WTC11 (cell line): ENCODE data around the gene ABR. TPM values are rescaled to one million over a fixed set of nuclear protein-coding genes. Genes with fewer than 3 reads are reported as not detected.

ENCODE experiments used
- ATAC-seq: fragments of 200-7000 bp; cut with Tn5 transposase; 2 replicates; pipeline ENCODE4 v1.10.0; 2021; ENCODE audit warnings: mild to moderate bottlenecking, moderate library complexity
- CTCF ChIA-PET: fragments of 300-600 bp; sonication (Branson Sonifier 250); formaldehyde crosslinking; loops from one replicate; lab custom pipeline; 2021; ENCODE audit warnings: antibody characterized with exemption; lab: Charles Lee
- POLR2A ChIA-PET: fragments of 350-600 bp; sonication (Branson Sonifier 250); formaldehyde crosslinking; loops from one replicate; lab custom pipeline; 2021; ENCODE audit warnings: antibody characterized with exemption; lab: Charles Lee
- DNase-seq: peaks from one replicate; pipeline ENCODE4 v3.0.0; 2021; ENCODE audit warnings: low spot score
- H3K27ac Mint-ChIP-seq: 2 replicates; pipeline ENCODE4 v1.8.0; 2021; ENCODE audit warnings: mixed read lengths
- H3K27me3 Mint-ChIP-seq: 2 replicates; pipeline ENCODE4 v1.8.0; 2021; ENCODE audit warnings: low read depth, mild to moderate bottlenecking, moderate library complexity, mixed read lengths
- H3K36me3 Mint-ChIP-seq: 2 replicates; pipeline ENCODE4 v1.8.0; 2021; ENCODE audit warnings: mixed read lengths
- H3K4me1 Mint-ChIP-seq: 2 replicates; pipeline ENCODE4 v1.8.0; 2022; ENCODE audit warnings: mixed read lengths
- H3K4me3 Mint-ChIP-seq: 2 replicates; pipeline ENCODE4 v1.8.0; 2021; ENCODE audit warnings: mild to moderate bottlenecking, moderate library complexity, mixed read lengths
- H3K9me3 Mint-ChIP-seq: 2 replicates; pipeline ENCODE4 v1.8.0; 2021; ENCODE audit warnings: mixed read lengths
- CDX4 ChIP-seq: fragments of 250-450 bp; sonication (Bioruptor Pico); IDR thresholded peaks from 2 replicates; pipeline ENCODE4 v1.9.0; 2021; ENCODE audit warnings: moderate library complexity, mild to moderate bottlenecking, inconsistent platforms, borderline replicate concordance
- CREM ChIP-seq: sonication (generic); formaldehyde crosslinking; IDR thresholded peaks from 2 replicates; pipeline ENCODE4 v1.8.1; 2022; ENCODE audit warnings: mild to moderate bottlenecking, missing genetic modification reagents, moderate library complexity
- ESRRA ChIP-seq: sonication (generic); formaldehyde crosslinking; IDR thresholded peaks from 2 replicates; pipeline ENCODE4 v1.8.1; 2022; ENCODE audit warnings: mild to moderate bottlenecking, missing genetic modification reagents, borderline replicate concordance
- FOXP1 ChIP-seq: sonication (generic); formaldehyde crosslinking; IDR thresholded peaks from 2 replicates; pipeline ENCODE4 v1.8.0; 2022; ENCODE audit warnings: missing genetic modification reagents, mild to moderate bottlenecking, moderate library complexity, borderline replicate concordance
- GABPB1 ChIP-seq: sonication (generic); formaldehyde crosslinking; IDR thresholded peaks from 2 replicates; pipeline ENCODE4 v1.8.1; 2023; ENCODE audit warnings: mild to moderate bottlenecking, missing genetic modification reagents
- JUN ChIP-seq: sonication (generic); formaldehyde crosslinking; IDR thresholded peaks from 2 replicates; pipeline ENCODE4 v1.8.0; 2023; ENCODE audit warnings: mild to moderate bottlenecking, missing genetic modification reagents
- MAX ChIP-seq: sonication (generic); formaldehyde crosslinking; IDR thresholded peaks from 2 replicates; pipeline ENCODE4 v1.8.0; 2022; ENCODE audit warnings: mild to moderate bottlenecking, missing genetic modification reagents
- MXD4 ChIP-seq: fragments of 250-450 bp; sonication (Bioruptor Pico); IDR thresholded peaks from 2 replicates; pipeline ENCODE4 v1.8.0; 2021; ENCODE audit warnings: mild to moderate bottlenecking, moderate library complexity, borderline replicate concordance
- MYBL2 ChIP-seq: sonication (generic); formaldehyde crosslinking; IDR thresholded peaks from 2 replicates; pipeline ENCODE4 v1.8.1; 2023; ENCODE audit warnings: mild to moderate bottlenecking, moderate library complexity, missing genetic modification reagents
- NFATC4 ChIP-seq: fragments of 250-450 bp; sonication (Bioruptor Pico); IDR thresholded peaks from 2 replicates; pipeline ENCODE4 v1.9.0; 2021; ENCODE audit warnings: mild to moderate bottlenecking
- NFYB ChIP-seq: sonication (generic); formaldehyde crosslinking; conservative IDR thresholded peaks from 2 replicates; pipeline ENCODE4 v1.8.0; 2022; ENCODE audit warnings: low read depth, missing genetic modification reagents
- SMAD3 ChIP-seq: sonication (generic); formaldehyde crosslinking; IDR thresholded peaks from 2 replicates; pipeline ENCODE4 v1.8.0; 2022; ENCODE audit warnings: missing genetic modification reagents, mild to moderate bottlenecking, borderline replicate concordance
- SMAD4 ChIP-seq: sonication (generic); formaldehyde crosslinking; IDR thresholded peaks from 2 replicates; pipeline ENCODE4 v1.8.0; 2022; ENCODE audit warnings: mild to moderate bottlenecking, missing genetic modification reagents
- TEAD1 ChIP-seq: sonication (generic); formaldehyde crosslinking; IDR thresholded peaks from 2 replicates; pipeline ENCODE4 v1.8.0; 2022; ENCODE audit warnings: mild to moderate bottlenecking, missing genetic modification reagents
- TP53 ChIP-seq: sonication (generic); formaldehyde crosslinking; IDR thresholded peaks from 2 replicates; pipeline ENCODE4 v1.8.1; 2023; ENCODE audit warnings: mild to moderate bottlenecking, missing genetic modification reagents
- ZNF232 ChIP-seq: sonication (generic); formaldehyde crosslinking; IDR thresholded peaks from 2 replicates; pipeline ENCODE4 v1.8.0; 2022; ENCODE audit warnings: mild to moderate bottlenecking, missing genetic modification reagents
- ZNF281 ChIP-seq: sonication (generic); formaldehyde crosslinking; IDR thresholded peaks from 2 replicates; pipeline ENCODE4 v1.8.0; 2023; ENCODE audit warnings: mild to moderate bottlenecking, missing genetic modification reagents
- total RNA-seq: library from RNA; stranded (reverse); gene quantifications from 3 replicates; pipeline ENCODE4 v1.2.3, GENCODE V29; 2021
- TF ChIP-seq, protein P1 (sequence below): sonication (generic); formaldehyde crosslinking; IDR thresholded peaks from 2 replicates; pipeline ENCODE4 v1.8.0; 2023; ENCODE audit warnings: missing genetic modification reagents, mild to moderate bottlenecking, borderline replicate concordance
- TF ChIP-seq, protein P2 (sequence below): fragments of 250-450 bp; sonication (Bioruptor Pico); IDR thresholded peaks from 2 replicates; pipeline ENCODE4 v2.1.2; 2022; ENCODE audit warnings: mild to moderate bottlenecking, moderate library complexity
- TF ChIP-seq, protein P3 (sequence below): sonication (generic); formaldehyde crosslinking; IDR thresholded peaks from 2 replicates; pipeline ENCODE4 v1.8.1; 2022; ENCODE audit warnings: mild to moderate bottlenecking, missing genetic modification reagents, moderate library complexity, borderline replicate concordance

The ABR gene
- total RNA-seq, 1 experiment from 2014 or later = 38.0 TPM

GRCh38 chr17:1072551-1072961 is 107.2 kb downstream of the ABR start (continued):
- no peak for TF ChIP-seq ZNF281 (CRISPR knock-in tag)
- no peak for TF ChIP-seq MAX (CRISPR knock-in tag)
- TF ChIP-seq, protein P1, sequence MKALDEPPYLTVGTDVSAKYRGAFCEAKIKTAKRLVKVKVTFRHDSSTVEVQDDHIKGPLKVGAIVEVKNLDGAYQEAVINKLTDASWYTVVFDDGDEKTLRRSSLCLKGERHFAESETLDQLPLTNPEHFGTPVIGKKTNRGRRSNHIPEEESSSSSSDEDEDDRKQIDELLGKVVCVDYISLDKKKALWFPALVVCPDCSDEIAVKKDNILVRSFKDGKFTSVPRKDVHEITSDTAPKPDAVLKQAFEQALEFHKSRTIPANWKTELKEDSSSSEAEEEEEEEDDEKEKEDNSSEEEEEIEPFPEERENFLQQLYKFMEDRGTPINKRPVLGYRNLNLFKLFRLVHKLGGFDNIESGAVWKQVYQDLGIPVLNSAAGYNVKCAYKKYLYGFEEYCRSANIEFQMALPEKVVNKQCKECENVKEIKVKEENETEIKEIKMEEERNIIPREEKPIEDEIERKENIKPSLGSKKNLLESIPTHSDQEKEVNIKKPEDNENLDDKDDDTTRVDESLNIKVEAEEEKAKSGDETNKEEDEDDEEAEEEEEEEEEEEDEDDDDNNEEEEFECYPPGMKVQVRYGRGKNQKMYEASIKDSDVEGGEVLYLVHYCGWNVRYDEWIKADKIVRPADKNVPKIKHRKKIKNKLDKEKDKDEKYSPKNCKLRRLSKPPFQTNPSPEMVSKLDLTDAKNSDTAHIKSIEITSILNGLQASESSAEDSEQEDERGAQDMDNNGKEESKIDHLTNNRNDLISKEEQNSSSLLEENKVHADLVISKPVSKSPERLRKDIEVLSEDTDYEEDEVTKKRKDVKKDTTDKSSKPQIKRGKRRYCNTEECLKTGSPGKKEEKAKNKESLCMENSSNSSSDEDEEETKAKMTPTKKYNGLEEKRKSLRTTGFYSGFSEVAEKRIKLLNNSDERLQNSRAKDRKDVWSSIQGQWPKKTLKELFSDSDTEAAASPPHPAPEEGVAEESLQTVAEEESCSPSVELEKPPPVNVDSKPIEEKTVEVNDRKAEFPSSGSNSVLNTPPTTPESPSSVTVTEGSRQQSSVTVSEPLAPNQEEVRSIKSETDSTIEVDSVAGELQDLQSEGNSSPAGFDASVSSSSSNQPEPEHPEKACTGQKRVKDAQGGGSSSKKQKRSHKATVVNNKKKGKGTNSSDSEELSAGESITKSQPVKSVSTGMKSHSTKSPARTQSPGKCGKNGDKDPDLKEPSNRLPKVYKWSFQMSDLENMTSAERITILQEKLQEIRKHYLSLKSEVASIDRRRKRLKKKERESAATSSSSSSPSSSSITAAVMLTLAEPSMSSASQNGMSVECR (CRISPR knock-in tag) = no peak
- no peak for TF ChIP-seq SMAD3 (CRISPR knock-in tag)

DNA sequence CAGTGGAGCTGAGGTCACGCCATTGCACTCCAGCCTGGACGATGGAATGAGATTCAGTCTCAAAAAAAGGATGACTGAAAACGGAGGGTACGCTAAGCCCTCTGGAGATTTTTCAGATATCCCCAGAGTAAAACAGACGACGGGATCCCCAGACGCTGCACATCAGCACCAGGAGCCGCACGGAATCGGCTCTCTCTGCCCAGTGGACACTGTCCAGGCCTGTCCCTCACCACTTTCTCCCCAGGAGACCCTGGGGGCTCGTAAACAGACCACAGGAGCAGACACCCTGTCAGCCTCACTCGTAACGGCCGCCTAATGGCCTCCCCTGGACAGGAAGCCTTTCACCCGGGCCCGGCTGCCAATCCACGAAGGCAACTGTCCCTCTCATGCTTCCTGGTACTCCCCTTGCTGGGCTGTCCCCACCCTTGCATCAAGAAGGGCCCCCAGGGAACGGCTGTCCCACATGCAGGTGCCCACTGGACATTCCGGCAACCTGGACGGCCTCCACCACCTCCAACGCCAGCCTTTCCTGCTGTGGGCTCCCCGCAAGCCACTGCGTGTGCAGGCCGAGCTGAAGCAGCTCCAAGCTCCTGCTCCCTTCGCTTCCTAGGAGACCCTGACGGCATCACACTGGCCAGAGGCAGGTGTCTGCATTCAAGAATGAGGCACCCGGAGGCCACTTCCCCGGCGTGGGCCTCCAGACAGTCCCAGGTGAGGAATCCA is 108.5 kb downstream of the ABR start:
- Mint-ChIP-seq H3K9me3 (peaks cover 6% of the 10 kb centered on the region), H3K36me3 (peaks cover 19% of the 10 kb centered on the region), H3K27ac (no peak overlapping the region), H3K27me3 (no peaks in the 10 kb centered on the region), H3K4me3 (no peak overlapping the region), H3K4me1 (no peaks in the 10 kb centered on the region)
- CTCF ChIA-PET = no interaction called here
- POLR2A ChIA-PET = no interaction called here
- ATAC-seq = no peak
- DNase-seq = no peak
- TF ChIP-seq, protein P2, sequence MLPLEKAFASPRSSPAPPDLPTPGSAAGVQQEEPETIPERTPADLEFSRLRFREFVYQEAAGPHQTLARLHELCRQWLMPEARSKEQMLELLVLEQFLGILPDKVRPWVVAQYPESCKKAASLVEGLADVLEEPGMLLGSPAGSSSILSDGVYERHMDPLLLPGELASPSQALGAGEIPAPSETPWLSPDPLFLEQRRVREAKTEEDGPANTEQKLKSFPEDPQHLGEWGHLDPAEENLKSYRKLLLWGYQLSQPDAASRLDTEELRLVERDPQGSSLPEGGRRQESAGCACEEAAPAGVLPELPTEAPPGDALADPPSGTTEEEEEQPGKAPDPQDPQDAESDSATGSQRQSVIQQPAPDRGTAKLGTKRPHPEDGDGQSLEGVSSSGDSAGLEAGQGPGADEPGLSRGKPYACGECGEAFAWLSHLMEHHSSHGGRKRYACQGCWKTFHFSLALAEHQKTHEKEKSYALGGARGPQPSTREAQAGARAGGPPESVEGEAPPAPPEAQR (CRISPR knock-in tag) = no peak
- TF ChIP-seq TP53 (CRISPR knock-in tag) = no peak
- no peak for TF ChIP-seq NFYB (CRISPR knock-in tag)
- no peak for TF ChIP-seq NFATC4
- no peak for TF ChIP-seq ZNF232 (CRISPR knock-in tag)
- no peak for TF ChIP-seq GABPB1 (CRISPR knock-in tag)
- TF ChIP-seq, protein P3, sequence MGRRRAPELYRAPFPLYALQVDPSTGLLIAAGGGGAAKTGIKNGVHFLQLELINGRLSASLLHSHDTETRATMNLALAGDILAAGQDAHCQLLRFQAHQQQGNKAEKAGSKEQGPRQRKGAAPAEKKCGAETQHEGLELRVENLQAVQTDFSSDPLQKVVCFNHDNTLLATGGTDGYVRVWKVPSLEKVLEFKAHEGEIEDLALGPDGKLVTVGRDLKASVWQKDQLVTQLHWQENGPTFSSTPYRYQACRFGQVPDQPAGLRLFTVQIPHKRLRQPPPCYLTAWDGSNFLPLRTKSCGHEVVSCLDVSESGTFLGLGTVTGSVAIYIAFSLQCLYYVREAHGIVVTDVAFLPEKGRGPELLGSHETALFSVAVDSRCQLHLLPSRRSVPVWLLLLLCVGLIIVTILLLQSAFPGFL (CRISPR knock-in tag) = no peak
- no peak for TF ChIP-seq SMAD4
- no peak for TF ChIP-seq MXD4
- no peak for TF ChIP-seq ESRRA (CRISPR knock-in tag)
- TF ChIP-seq ZNF281 (CRISPR knock-in tag) = no peak
- TF ChIP-seq TEAD1 (CRISPR knock-in tag) = no peak
- TF ChIP-seq CDX4 (CRISPR knock-in tag) = no peak
- TF ChIP-seq JUN (CRISPR knock-in tag) = no peak
- TF ChIP-seq CREM = no peak
- no peak for TF ChIP-seq FOXP1 (CRISPR knock-in tag)
- TF ChIP-seq MYBL2 (CRISPR knock-in tag) = no peak
